ENCODE measurements around the gene ANGEL2. TPM values are rescaled to one million over a fixed set of nuclear protein-coding genes. Genes with fewer than 3 reads are reported as not detected.
A peak's percentile ranks its signal among the peaks of the same experiment; 100 is the strongest.

The ANGEL2 gene
- total RNA-seq, 1 experiment from 2014 or later, result 38.5 TPM

DNA sequence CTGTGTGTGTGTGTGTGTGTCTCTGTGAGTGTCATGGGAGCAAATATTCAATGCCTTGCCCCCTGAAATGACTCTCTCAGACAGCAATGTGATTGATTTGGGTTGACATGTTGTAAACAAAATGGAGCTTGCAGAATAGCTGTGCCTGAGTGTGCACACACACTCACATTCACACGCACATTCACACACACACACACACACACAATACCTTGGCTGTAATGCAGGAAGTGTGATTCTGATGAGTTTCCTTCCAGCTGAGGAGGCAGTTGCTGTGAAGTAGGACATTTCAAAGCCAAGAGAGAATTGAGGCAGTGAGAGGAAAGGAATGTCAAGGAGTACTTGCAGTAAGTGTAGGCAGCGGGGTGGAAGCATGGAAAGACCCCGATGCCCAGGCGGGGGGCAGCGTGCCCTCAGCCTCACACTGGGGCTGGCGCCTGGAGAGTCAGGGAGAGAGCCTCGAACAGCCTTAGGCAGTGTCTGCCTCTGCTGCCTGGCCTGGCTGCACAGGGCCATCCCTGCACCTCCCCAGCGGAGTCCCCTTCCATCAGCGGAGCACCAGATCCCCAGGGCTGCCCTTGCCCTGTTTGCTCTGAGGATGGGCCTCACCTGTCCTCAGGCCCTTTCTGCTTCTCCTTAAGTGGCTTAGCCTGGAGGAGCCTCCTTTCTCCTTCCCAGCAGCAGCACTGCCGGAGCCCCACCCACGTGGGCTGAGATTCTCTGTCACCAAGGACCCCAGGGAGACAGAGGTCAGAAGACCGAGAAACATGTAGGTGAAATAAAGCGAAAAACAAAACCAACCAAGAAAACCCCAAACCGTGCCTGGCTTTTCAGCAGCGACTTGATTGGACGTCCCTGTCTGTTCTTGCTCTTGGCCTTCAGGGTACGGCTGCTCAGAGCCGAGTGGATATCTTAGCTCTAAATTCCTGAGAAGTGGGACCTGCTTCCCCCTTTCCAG is 56.1 kb downstream of the ANGEL2 start:
- DNase-seq (ENCODE audit: low read depth), result no peak
- in situ Hi-C loops (cut with HindIII; ENCODE audit: low pct_unique_long_range_greater_than_20kb, low sequenced_read_pairs), result no loop called here

DNA sequence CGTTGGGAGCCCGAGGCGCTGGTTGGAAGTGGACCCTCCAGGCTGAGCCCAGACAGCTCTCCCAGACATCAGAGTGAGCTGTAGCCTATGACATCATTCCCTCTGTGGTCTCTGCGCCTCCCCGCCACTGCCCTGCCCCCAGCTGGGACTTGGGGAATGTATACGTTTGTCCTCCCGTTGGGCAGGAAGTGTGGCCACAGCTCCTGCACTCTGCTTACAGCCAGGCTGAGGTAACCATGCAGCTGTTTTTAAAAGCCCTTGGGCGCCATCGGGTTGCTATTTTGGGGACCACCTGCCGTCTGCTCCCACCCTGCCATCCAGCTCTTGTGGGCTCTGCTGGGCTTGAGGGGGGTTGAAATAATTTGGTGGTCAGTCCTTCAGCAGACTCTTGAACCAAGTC is 57.5 kb downstream of the ANGEL2 start:
- in situ Hi-C loops (cut with HindIII; ENCODE audit: low pct_unique_long_range_greater_than_20kb, low sequenced_read_pairs), result no loop called here

DNA sequence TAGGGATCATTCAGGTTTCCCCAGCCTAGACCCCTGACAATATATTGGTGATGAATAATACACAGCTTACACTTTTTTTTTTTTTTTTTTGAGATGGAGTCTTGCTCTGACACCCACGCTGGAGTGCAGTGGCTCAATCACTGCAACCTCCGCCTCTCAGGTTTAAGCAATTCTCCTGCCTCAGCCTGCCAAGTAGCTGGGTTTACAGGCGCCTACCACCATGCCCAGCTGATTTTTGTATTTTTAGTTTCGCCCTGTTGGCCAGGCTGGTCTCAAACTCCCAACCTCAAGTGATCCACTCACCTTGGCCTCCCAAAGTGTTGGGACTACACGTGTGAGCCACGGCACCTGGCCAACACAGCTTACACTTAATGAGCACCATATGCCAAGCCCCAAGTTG is 58.1 kb downstream of the ANGEL2 start:
- DNase-seq (ENCODE audit: low read depth), result no peak
- in situ Hi-C loops (cut with HindIII; ENCODE audit: low pct_unique_long_range_greater_than_20kb, low sequenced_read_pairs), result no loop called here

More for the DNA sequence above, 57.5 kb downstream of the ANGEL2 start:
- no peak for DNase-seq (ENCODE audit: low read depth)

DNA sequence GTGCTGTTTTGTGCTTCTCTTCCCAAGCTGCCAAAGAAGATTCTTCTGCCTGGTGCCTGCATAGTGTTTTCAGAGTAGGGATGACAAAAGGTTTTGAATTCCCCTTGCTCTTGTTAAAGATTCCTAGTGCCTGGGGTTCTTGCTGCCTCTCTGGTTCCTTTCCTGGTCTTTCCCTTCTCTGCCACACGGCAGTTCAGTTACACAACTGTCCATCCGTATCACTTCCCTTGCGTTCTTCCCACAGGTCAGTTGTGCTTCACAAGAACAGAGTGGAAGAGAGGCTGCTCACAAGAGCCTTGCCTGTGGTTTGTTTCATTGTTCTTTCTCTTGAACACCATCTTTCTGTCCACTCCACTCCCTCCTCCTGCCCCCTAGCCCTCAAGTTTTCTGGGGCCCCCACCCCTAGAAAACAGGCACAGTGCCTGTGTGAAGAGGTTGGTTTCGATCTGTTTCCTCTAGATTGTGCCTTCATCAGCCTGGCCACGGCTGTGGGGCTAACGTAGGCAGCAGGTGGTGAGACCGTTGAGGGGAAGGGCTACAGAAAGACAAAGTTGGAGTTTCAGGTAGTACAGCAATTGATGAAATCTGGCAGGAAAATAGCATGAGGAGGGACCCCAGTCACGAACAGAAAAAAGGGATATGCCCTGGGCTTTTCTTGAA is 59.6 kb downstream of the ANGEL2 start:
- DNase-seq (ENCODE audit: low read depth), result no peak
- in situ Hi-C loops (cut with HindIII; ENCODE audit: low pct_unique_long_range_greater_than_20kb, low sequenced_read_pairs), result no loop called here

DNA sequence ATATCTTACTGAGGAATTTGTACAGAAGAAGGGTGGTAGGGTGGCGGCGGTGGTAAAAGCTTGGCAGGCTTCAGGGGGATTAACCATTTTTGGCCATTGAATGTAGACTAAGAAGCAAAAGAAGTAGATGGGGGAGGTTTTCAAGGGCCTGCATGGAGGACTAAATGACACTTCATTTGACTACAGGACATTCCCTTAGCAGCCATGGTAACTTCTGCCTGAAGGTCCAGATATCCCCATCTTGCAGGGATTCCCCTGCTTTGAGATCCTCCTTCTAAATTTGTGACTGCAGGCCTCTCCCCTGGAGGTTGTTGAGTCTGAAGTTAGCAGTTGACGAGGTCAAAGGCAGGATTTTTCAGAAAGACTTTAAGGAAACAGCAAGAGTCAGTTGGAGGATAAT is 60.6 kb downstream of the ANGEL2 start:
- no peak for DNase-seq (ENCODE audit: low read depth)
- in situ Hi-C loops (cut with HindIII; ENCODE audit: low pct_unique_long_range_greater_than_20kb, low sequenced_read_pairs), result no loop called here

DNA sequence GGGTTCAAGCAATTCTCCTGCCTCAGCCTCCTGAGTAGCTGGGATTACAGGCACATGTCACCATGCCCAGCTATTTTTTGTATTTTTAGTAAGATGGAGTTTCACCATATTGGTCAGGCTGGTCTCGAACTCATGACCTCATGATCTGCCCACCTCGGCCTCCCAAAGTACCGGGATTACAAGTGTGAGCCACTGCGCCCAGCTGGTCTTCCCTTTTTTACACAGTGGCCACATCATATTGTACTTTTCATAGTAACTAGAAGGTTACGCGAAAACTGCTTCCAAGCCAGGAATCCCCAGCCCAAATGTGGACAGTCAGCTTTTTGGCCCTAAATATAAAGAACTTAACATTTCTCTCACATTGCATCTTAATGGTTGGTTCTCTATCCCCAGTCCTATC is 61.2 kb downstream of the ANGEL2 start:
- in situ Hi-C loops (cut with HindIII; ENCODE audit: low pct_unique_long_range_greater_than_20kb, low sequenced_read_pairs), result no loop called here
- no peak for DNase-seq (ENCODE audit: low read depth)

DNA sequence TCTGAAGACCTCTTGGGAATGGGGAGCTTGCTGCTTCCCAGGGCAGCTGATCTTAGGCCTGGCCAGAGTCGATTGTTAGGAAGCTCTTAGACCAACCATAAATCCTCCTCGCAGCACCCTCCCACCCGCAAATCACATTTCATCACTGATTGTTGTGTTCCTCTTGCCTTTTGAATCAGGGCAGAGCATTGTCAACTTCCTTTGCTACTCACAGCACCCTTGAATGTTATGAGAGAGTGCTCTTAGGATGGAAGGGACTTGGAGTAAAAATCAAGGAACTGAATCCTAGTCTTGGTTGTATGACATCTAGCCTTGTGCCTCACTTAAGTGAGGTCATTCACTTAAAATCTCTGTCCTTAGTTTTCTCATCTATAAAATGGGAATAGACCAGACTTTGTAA is 62.3 kb downstream of the ANGEL2 start:
- in situ Hi-C loops (cut with HindIII; ENCODE audit: low pct_unique_long_range_greater_than_20kb, low sequenced_read_pairs), result no loop called here
- no peak for DNase-seq (ENCODE audit: low read depth)

DNA sequence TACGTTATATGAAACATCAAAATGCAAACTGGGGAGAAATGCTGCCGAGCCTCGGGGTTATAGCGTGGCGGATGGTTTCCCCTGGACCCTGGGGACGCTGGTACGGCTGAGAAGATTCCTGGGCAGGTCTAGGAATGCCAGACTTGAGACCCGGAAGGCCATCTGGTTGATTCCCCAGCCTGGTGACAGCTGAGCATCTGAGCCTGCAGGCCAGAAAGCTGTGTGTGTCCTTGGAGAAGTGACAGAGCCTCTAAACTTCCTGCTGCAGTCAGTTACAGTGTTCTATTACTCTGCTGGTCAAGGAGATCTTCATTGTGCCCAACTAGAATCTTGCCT is 63.1 kb downstream of the ANGEL2 start:
- no peak for DNase-seq (ENCODE audit: low read depth)
- in situ Hi-C loops (cut with HindIII; ENCODE audit: low pct_unique_long_range_greater_than_20kb, low sequenced_read_pairs), result no loop called here

DNA sequence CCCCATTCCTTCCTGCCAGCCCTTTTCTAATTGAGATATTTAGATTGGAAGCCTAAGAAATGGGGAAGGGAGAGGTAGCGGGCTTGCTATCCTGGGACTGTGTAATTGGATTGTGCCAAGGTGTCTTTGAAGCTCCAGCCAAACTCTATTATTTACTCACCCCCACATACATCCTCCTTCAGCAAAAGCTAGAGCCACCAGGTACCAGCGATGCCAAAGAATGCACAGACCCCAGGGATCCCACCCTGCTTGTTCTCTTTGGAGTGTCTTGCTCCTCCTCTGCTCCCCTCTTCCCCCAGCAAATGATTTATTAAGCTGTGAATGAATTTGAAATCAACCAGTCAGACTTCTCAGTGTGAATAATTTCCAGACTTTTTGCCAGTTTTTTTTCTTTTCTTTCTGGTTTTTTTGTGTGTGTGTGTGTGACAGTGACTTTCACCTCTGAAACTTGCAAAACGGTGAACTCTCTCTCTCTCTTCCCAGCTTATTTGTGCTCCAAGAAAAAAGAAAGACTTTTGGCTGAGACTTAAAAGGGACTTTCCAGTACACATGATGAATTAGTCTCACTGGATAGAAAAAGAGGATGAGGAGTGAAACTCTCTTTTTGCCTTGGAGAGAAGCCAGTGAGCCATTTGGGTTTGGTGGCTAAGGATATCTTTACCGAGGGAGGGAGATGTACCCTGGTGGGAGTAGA is 63.6 kb downstream of the ANGEL2 start:
- no peak for DNase-seq (ENCODE audit: low read depth)
- in situ Hi-C loops (cut with HindIII; ENCODE audit: low pct_unique_long_range_greater_than_20kb, low sequenced_read_pairs), result no loop called here

DNA sequence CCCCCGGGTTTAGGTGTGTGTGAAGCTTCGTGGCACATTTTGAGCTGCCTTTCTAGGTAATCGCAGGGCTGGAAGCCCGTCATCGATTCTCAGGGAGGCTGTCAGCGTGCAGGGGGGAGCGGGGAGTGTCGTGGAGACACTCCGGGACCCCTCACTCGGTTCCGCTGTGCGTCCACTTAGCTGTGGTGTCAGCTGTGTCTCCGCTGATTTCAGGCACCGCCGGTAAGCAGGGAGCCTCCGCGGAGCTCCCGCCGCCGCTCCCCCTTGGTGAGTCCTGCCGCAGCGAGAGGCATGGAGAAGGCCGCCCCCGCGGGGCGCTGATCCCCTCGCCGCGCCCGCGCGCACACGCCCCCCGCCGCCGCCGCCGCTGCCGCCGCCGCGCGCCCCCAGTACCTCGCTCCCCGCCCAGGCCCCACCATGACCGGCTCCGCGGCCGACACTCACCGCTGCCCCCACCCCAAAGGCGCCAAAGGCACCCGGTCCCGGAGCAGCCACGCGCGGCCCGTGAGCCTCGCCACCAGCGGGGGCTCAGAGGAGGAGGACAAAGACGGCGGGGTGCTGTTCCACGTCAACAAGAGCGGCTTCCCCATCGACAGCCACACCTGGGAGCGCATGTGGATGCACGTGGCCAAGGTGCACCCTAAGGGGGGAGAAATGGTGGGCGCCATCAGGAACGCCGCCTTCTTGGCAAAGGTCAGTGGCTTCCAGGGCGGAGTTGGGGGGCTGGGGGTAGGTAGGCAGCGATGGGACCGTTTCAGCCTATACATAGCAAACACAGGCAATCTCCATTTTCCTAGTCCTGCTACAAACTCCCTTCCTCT is 64.3 kb downstream of the ANGEL2 start:
- no peak for DNase-seq (ENCODE audit: low read depth)
- in situ Hi-C loops (cut with HindIII; ENCODE audit: low pct_unique_long_range_greater_than_20kb, low sequenced_read_pairs), result no loop called here

DNA sequence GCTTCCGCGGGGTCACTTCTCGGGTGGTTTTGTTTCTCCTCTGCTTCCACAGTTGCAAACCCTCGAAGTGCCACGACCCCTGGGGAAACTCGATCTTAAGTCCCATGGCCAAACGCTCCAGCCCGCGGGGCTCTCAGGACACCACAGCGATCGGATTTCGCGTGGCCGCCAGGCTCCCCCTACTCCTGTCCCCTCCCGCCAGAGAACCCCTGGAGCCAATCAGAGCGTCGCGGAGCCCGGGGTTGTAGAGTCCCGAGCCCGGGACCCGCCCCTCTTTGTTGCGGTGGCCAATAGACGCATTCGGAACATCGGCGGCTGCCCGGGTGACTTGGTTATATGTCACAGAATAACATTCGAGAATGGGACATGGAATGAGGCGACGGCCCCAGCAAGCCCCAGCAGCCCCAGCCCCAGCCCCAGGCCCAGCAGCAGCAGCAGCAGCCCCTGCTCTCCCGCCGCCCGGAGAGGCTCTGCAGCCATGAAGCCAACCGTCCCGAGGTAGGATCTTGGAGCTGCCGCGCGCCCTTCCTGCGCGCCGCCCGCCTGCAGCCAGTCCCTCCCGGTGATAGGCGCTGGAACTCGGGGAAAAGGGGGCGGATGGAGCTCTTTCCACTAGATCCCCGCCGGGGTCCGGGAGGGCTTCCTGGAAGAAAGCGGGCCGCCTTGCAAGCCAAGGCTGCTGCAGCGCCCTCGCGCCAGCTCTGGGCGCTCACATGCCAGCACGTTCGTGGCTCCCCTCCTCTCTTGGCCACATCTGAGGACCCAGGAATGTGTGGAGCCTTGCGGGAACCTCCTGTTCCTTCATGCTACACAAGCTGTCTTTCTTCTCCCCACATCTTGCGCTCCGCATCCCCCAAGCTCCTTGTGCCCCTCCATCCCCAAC is 65.2 kb downstream of the ANGEL2 start, which contains the start of gene VASH2:
Gene VASH2, plus strand, starts transcription at position 299 of the 883 bp plus-strand sequence. CDS start 1,002 bp downstream, outside the sequence.
- in situ Hi-C loops (cut with HindIII; ENCODE audit: low pct_unique_long_range_greater_than_20kb, low sequenced_read_pairs), result no loop called here
- DNase-seq (ENCODE audit: low read depth), result peak; percentile 80

DNA sequence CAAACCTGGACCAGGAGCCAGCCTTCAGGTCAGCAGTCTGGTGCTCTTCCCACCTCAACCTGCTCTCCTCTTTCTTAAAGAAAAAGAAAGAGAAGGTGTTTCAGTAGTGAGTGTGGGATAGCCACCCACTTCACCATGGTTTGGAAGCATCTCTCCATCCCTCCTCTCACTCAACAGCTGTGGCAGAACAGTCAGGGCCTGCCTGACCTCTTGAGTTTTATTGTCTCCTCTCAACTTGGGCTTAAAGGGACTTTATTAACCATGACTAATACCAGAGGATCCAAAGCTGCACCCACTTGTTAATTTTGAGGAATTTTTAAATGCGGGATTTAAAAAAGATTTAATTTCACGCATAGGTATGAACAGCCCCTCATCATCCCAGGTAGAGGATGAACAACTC is 65.9 kb downstream of the ANGEL2 start:
- in situ Hi-C loops (cut with HindIII; ENCODE audit: low pct_unique_long_range_greater_than_20kb, low sequenced_read_pairs), result no loop called here
- DNase-seq (ENCODE audit: low read depth), result no peak

DNA sequence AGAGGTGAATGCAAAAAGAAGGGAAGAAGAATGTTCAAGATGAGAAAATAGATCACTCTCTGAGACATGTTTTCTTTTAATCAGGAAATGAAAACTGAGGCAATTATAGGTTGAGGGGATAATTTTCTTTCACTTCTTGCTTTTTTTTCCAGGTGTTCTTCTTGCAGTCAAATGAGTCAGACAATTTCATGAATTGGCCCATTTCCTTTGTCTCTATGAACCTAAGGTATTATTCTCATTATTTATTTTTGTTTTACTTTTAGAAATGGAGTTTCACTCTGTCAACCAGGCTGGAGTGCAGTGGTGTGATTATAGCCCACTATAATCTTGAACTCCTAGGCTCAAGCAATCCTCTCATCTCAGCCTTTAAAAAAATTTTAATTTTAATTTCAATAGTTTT is 68.8 kb downstream of the ANGEL2 start:
- in situ Hi-C loops (cut with HindIII; ENCODE audit: low pct_unique_long_range_greater_than_20kb, low sequenced_read_pairs), result no loop called here
- no peak for DNase-seq (ENCODE audit: low read depth)

DNA sequence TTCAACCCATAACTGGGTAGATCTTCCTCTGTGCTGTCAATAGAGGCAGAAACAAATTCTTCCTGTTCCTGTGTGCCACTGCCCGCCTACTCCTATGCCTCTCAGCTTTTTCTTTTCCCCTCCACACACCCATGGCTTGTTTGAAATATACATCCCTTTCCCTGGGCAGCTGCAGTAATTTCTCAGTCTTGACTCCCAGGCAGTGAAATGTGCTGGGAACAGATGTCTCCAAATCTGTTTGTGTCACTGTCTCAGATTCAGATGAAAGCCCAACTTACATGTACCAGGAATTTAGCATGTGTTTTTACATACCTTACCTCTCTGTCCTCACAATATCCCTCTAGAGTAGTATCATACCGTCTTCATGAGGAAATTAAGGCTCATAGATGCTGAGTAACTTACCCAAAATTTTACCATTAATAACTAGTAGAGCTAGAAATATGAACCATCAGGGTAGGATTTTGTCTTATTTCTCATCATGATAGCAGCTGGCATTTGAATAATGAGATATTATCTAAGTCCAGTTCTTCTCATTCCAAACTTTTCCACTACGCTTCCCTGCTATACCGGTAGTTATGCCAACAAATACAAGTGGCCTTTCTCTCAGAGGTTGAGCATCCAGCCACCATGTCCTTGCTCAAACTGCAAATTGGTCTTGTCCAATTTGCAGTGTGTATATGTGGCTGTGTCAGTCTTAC is 70.1 kb downstream of the ANGEL2 start:
- in situ Hi-C loops (cut with HindIII; ENCODE audit: low pct_unique_long_range_greater_than_20kb, low sequenced_read_pairs), result no loop called here
- no peak for DNase-seq (ENCODE audit: low read depth)

DNA sequence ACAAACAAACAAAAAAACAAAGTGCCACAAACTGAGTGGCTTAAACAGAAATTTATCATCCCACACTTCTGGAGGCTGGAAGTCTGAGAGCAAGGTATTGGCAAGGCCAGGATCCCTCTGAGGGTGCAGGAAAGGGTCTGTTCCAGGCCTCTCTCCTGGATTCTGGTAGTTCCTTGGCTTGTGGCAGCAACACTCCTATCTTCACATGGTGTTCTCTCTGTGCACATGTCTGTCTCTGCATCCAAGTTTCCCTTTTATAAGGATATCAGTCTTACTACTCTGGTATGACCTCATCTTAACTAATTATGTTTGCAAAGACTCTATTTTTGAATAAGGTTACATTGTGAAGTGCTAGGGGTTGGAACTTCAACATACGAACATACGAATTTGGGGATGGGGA is 70.6 kb downstream of the ANGEL2 start:
- in situ Hi-C loops (cut with HindIII; ENCODE audit: low pct_unique_long_range_greater_than_20kb, low sequenced_read_pairs), result no loop called here
- no peak for DNase-seq (ENCODE audit: low read depth)

DNA sequence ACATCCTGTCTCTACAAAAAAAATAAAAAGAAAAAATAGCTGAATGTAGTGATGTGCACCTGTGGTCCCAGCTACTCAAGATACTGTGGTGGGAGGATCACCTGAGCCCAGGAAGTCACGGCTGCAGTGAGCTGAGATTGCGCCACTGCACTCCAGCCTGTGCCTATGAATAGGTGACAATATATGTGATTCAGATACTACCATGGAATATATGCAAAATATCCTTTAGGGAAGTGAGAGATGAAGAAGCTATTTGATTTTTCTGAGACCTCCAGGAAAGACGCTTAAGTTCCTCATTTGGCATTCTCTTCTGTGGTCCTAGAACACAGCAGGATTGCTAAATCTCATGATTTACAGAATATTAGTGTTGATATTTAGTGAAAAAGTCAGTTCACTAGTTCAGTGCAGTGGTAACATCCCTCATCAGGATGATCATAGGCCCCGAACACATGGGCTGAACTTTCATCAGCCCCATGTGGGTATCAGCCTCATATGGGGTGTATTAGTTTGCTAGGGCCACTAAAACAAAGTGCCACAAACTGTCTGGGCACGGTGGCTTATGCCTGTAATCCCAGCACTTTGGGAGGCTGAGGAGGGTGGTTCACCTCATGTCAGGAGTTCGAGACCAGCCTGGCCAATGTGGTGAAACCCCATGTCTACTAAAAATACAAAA is 71.3 kb downstream of the ANGEL2 start:
- in situ Hi-C loops (cut with HindIII; ENCODE audit: low pct_unique_long_range_greater_than_20kb, low sequenced_read_pairs), result no loop called here
- no peak for DNase-seq (ENCODE audit: low read depth)

DNA sequence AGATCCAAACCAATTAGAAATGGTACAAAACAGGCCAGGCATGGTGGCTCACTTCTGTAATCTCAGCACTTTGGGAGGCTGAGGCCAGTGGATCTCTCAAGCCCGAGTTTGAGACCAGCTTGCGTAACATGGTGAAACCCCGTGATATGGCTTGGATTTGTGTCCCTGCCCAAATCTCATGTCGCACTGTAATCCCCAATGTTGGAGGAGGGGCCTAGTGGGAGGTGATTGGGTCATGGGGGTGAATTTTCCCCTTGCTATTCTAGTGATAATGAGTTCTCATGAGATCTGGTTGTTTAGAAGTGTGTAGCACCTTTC is 72.3 kb downstream of the ANGEL2 start:
- no peak for DNase-seq (ENCODE audit: low read depth)
- in situ Hi-C loops (cut with HindIII; ENCODE audit: low pct_unique_long_range_greater_than_20kb, low sequenced_read_pairs), result no loop called here

Data from Caki2 (cell line).